HG02943 (cell line): Measurements from ENCODE around the gene ZNF326.

ENCODE experiments used
- ATAC-seq: cut with Tn5 transposase; IDR thresholded peaks from one replicate; pipeline ENCODE4 v1.9.1; 2021; ENCODE audit warnings: mild to moderate bottlenecking, low read depth, moderate library complexity; ENCODE audit not compliant: unreplicated experiment

ZNF326 gene

GRCh38 chr1:90067194-90067931, 72.5 kb downstream of the ZNF326 start:
- no peak for ATAC-seq

GRCh38 chr1:90068611-90069280, 73.8 kb downstream of the ZNF326 start:
- no peak for ATAC-seq

- ATAC-seq, result no peak
Observed at GRCh38 chr1:90074137-90074536, 79.2 kb downstream of the ZNF326 start.

GRCh38 chr1:90074566-90074965, 79.7 kb downstream of the ZNF326 start:
- ATAC-seq, result no peak

- no peak for ATAC-seq
Observed at GRCh38 chr1:90074970-90075391, 80.1 kb downstream of the ZNF326 start.

GRCh38 chr1:90083995-90084394, 89.1 kb downstream of the ZNF326 start:
- no peak for ATAC-seq
